22Rv1 (cell line): ENCODE measurements around the gene RNF43.

Source experiments
- H3K27ac ChIP-seq: fragments of 450-650 bp; 2 replicates; pipeline ENCODE4 v1.5.1; 2017
- CTCF ChIP-seq: fragments of 450-650 bp; IDR thresholded peaks from 2 replicates; pipeline ENCODE4 v1.5.1; 2017; ENCODE audit warnings: mild to moderate bottlenecking
- ZFX ChIP-seq: fragments of 450-650 bp; IDR thresholded peaks from 2 replicates; pipeline ENCODE4 v1.6.1; 2017; ENCODE audit warnings: antibody characterized with exemption, borderline replicate concordance

Gene RNF43

DNA sequence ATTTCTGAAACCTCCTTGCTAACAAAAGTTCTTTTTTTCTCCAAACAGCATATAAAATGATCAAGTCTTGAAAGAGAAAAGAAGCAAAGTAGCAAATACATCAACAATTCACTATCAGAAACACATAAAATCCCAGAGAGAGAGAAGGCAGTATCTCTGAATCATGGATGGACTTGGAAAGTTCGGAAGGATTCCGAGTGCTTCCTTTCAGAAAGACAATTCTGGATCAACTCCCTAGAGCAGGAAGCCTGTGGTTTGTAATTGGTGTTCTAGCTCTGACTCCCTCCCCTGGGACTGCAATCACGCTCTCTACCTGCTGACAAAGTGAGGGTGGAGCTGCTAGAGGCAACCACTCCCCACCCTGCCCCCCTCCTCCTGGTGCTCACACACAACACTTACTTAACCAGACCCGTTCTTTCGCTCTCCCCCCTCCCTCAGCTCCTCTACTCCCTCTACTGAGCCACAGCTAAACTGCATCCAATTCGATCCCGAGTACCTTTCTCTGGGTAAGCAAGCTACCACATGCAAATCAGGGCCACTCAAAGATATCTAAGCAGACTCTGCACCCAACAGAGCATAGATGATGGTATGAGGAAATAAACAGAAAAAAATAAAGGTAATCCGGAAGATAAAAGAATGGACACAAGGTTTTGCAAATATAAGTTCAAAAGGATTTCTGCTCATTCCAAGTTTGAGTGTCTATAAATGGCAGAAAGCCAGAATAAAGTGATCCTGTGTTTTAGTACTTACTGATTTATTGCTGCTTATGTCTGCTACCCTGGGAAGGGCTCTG is at the start of gene RNF43:
Gene RNF43, minus strand, starts transcription at position 235 of the 793 bp plus-strand sequence. CDS start 1,957 bp downstream, outside the sequence.
- TF ChIP-seq ZFX (no peak), CTCF (peak; percentile 94)
- H3K27ac ChIP-seq = peak within 1 kb of the TSS; percentile 98

DNA sequence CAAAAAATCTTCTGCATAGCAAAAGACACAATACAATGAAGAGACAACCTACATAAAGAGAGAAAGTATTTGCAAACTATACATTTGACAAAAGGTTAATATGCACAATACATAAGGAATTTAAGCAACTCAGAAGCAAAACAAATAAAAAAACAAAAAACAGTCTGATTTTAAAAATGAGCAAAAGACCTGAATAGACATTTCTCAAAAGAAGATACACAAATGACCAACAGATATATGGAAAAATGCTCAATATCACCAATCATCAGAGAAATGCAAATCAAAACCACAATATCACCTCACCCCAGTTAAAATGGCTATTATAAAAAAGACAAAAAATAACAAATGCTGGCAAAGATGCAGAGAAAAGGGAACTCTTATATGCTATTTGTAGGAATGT is 38.2 kb upstream of the RNF43 start:
- TF ChIP-seq CTCF = no peak

DNA sequence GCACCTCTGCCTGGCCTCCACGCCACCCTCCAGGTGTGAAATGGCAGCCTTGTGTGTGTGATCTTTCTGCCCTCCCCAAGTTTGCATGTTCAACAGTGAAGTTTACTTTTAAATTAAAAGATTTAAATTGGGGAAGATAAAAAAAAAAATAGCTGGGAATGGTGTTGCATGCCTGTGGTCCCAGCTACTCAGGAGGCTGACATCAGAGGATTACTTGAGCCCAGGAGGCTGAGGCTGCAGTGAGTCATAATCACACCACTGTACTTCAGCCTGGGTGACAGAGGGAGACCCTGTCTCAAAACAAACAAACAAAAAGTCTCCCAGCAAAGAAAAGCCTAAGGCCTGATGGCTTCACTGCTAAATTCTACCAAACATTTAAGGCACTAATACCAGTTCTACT is 35.4 kb upstream of the RNF43 start:
- H3K27ac ChIP-seq = no peak overlapping the region
- TF ChIP-seq ZFX (no peak), CTCF (no peak)

More for the DNA sequence above, 38.2 kb upstream of the RNF43 start:
- no peak overlapping the region for H3K27ac ChIP-seq

- TF ChIP-seq ZFX = no peak
- TF ChIP-seq CTCF = peak; percentile 89
- H3K27ac ChIP-seq = no peak overlapping the region
Observed at GRCh38 chr17:58447039-58447975, 30.0 kb upstream of the RNF43 start.

GRCh38 chr17:58446086-58446485 is 28.8 kb upstream of the RNF43 start:
- TF ChIP-seq ZFX (no peak), CTCF (no peak)
- H3K27ac ChIP-seq = no peak overlapping the region

DNA sequence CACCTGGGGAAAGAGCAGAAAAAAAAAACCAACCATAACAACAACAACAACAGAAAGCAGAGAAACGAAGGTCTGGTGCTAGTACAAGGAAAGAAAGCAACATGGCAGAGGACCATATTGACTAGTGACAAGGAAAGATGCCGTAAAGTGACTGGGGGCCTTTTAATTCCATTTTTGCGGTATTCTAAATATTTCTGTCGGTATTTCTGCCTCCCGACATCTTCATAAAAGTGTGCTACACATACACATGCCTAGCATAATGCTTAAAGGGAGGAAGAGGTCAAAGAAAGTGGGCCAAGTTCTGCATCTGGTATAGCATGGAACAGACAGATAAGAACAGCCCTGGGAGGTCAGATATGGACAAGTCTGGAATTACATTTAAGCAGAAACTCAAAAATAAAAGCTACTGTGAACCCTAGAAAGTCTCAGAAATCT is 19.5 kb upstream of the RNF43 start:
- H3K27ac ChIP-seq = no peak overlapping the region
- no peak for TF ChIP-seq ZFX
- TF ChIP-seq CTCF = no peak
